Stimulated activated effector memory CD8-positive, alpha-beta T cell treated with anti-CD3 and anti-CD28 coated beads, Interleukin-12 subunit alpha, Interleukin-12 subunit beta, amount 100 ng/mL, for 72 hours (primary cell): ENCODE results near the gene MYO7B.

ENCODE experiments used
- ATAC-seq: fragments of 150-1000 bp; cut with Tn5 transposase; 2 replicates; pipeline ENCODE4 v1.10.0; 2021
- DNase-seq, 2 donors: peaks; one replicate each; pipeline ENCODE4 v3.0.0; 2021 to 2022; ENCODE audit warnings: low spot score in 2 of 2
- H3K27ac Mint-ChIP-seq: one replicate; pipeline ENCODE4 v1.8.0; 2022; ENCODE audit warnings: mild to moderate bottlenecking, mixed read lengths
- H3K36me3 Mint-ChIP-seq: one replicate; pipeline ENCODE4 v1.8.0; 2022; ENCODE audit warnings: mild to moderate bottlenecking, mixed read lengths
- H3K4me1 Mint-ChIP-seq: one replicate; pipeline ENCODE4 v1.8.0; 2022; ENCODE audit warnings: mixed read lengths
- H3K4me3 Mint-ChIP-seq: one replicate; pipeline ENCODE4 v1.8.0; 2022; ENCODE audit warnings: mild to moderate bottlenecking, mixed read lengths
- H3K9me3 Mint-ChIP-seq: one replicate; pipeline ENCODE4 v1.8.0; 2022; ENCODE audit warnings: mixed read lengths

Gene MYO7B

GRCh38 chr2:127593228-127594115 is 58.0 kb downstream of the MYO7B start:
- H3K4me3 Mint-ChIP-seq, result no peak overlapping the region
- no peaks in the 10 kb centered on the region for H3K36me3 Mint-ChIP-seq
- H3K9me3 Mint-ChIP-seq, result no peaks in the 10 kb centered on the region
- DNase-seq (no peak), ATAC-seq (no peak)
- no peaks in the 10 kb centered on the region for H3K4me1 Mint-ChIP-seq
- H3K27ac Mint-ChIP-seq, result no peak overlapping the region

GRCh38 chr2:127594116-127594591 is 58.7 kb downstream of the MYO7B start:
- H3K27ac Mint-ChIP-seq, result no peak overlapping the region
- H3K9me3 Mint-ChIP-seq, result no peaks in the 10 kb centered on the region
- H3K4me3 Mint-ChIP-seq, result no peak overlapping the region
- no peak for ATAC-seq
- no peak for DNase-seq
- H3K4me1 Mint-ChIP-seq, result no peaks in the 10 kb centered on the region
- H3K36me3 Mint-ChIP-seq, result no peaks in the 10 kb centered on the region

GRCh38 chr2:127596311-127597045 is 61.0 kb downstream of the MYO7B start:
- no peak overlapping the region for H3K4me3 Mint-ChIP-seq
- H3K9me3 Mint-ChIP-seq, result no peaks in the 10 kb centered on the region
- no peaks in the 10 kb centered on the region for H3K36me3 Mint-ChIP-seq
- no peaks in the 10 kb centered on the region for H3K4me1 Mint-ChIP-seq
- no peak overlapping the region for H3K27ac Mint-ChIP-seq
- ATAC-seq (no peak), DNase-seq (no peak)

GRCh38 chr2:127597046-127597983 is 61.8 kb downstream of the MYO7B start:
- H3K9me3 Mint-ChIP-seq, result peaks cover 4% of the 10 kb centered on the region
- no peaks in the 10 kb centered on the region for H3K36me3 Mint-ChIP-seq
- no peak for DNase-seq
- no peaks in the 10 kb centered on the region for H3K4me1 Mint-ChIP-seq
- no peak overlapping the region for H3K27ac Mint-ChIP-seq
- no peak overlapping the region for H3K4me3 Mint-ChIP-seq
- ATAC-seq, result no peak

- ATAC-seq, result no peak
- H3K4me3 Mint-ChIP-seq, result no peak overlapping the region
- H3K27ac Mint-ChIP-seq, result no peak overlapping the region
- H3K4me1 Mint-ChIP-seq, result no peaks in the 10 kb centered on the region
- DNase-seq, result no peak
- no peaks in the 10 kb centered on the region for H3K36me3 Mint-ChIP-seq
- H3K9me3 Mint-ChIP-seq, result peaks cover 4% of the 10 kb centered on the region
Observed at GRCh38 chr2:127597984-127598380, 62.5 kb downstream of the MYO7B start.

GRCh38 chr2:127598711-127599110 is 63.2 kb downstream of the MYO7B start:
- Mint-ChIP-seq H3K4me1 (no peaks in the 10 kb centered on the region), H3K9me3 (peaks cover 4% of the 10 kb centered on the region), H3K27ac (no peak overlapping the region), H3K36me3 (no peaks in the 10 kb centered on the region), H3K4me3 (no peak overlapping the region)
- no peak for ATAC-seq
- DNase-seq, result no peak

GRCh38 chr2:127599211-127599610 is 63.7 kb downstream of the MYO7B start:
- H3K9me3 Mint-ChIP-seq, result peaks cover 4% of the 10 kb centered on the region
- no peak for DNase-seq
- ATAC-seq, result no peak
- H3K4me1 Mint-ChIP-seq, result no peaks in the 10 kb centered on the region
- no peaks in the 10 kb centered on the region for H3K36me3 Mint-ChIP-seq
- H3K27ac Mint-ChIP-seq, result no peak overlapping the region
- H3K4me3 Mint-ChIP-seq, result no peak overlapping the region

GRCh38 chr2:127604986-127605385 is 69.5 kb downstream of the MYO7B start:
- ATAC-seq (no peak), DNase-seq (no peak)
- Mint-ChIP-seq H3K9me3 (peaks cover 4% of the 10 kb centered on the region), H3K4me3 (no peak overlapping the region), H3K27ac (no peak overlapping the region), H3K4me1 (no peaks in the 10 kb centered on the region), H3K36me3 (no peaks in the 10 kb centered on the region)

GRCh38 chr2:127605691-127606263 is 70.3 kb downstream of the MYO7B start:
- no peak for DNase-seq

GRCh38 chr2:127606625-127607398 is 71.3 kb downstream of the MYO7B start:
- H3K9me3 Mint-ChIP-seq, result peaks cover 7% of the 10 kb centered on the region
- no peaks in the 10 kb centered on the region for H3K36me3 Mint-ChIP-seq
- H3K4me3 Mint-ChIP-seq, result no peak overlapping the region
- ATAC-seq, result no peak
- H3K4me1 Mint-ChIP-seq, result no peaks in the 10 kb centered on the region
- no peak overlapping the region for H3K27ac Mint-ChIP-seq
- no peak for DNase-seq

More at GRCh38 chr2:127605691-127606263, 70.3 kb downstream of the MYO7B start:
- H3K9me3 Mint-ChIP-seq, result peaks cover 4% of the 10 kb centered on the region
- no peaks in the 10 kb centered on the region for H3K4me1 Mint-ChIP-seq
- H3K36me3 Mint-ChIP-seq, result no peaks in the 10 kb centered on the region
- H3K27ac Mint-ChIP-seq, result no peak overlapping the region
- H3K4me3 Mint-ChIP-seq, result no peak overlapping the region
- no peak for ATAC-seq

- no peak for DNase-seq
- peaks cover 3% of the 10 kb centered on the region for H3K9me3 Mint-ChIP-seq
- ATAC-seq, result no peak
- no peak overlapping the region for H3K4me3 Mint-ChIP-seq
- no peaks in the 10 kb centered on the region for H3K36me3 Mint-ChIP-seq
- no peak overlapping the region for H3K27ac Mint-ChIP-seq
- H3K4me1 Mint-ChIP-seq, result no peaks in the 10 kb centered on the region
Observed at GRCh38 chr2:127607399-127607908, 72.0 kb downstream of the MYO7B start.

- H3K9me3 Mint-ChIP-seq, result peaks cover 7% of the 10 kb centered on the region
- no peaks in the 10 kb centered on the region for H3K36me3 Mint-ChIP-seq
- no peak for DNase-seq
- no peak overlapping the region for H3K4me3 Mint-ChIP-seq
- no peak overlapping the region for H3K27ac Mint-ChIP-seq
- H3K4me1 Mint-ChIP-seq, result no peaks in the 10 kb centered on the region
- no peak for ATAC-seq
Observed at GRCh38 chr2:127608061-127609030, 72.9 kb downstream of the MYO7B start.
